H1 (cell line): ENCODE measurements around the gene TPBG. TPM values are rescaled to one million over a fixed set of nuclear protein-coding genes. Genes with fewer than 3 reads are reported as not detected.

Source experiments
- BACH1 ChIP-seq: IDR thresholded peaks from 2 replicates; pipeline ENCODE4 v1.6.1; 2012; ENCODE audit warnings: low read length, improper control_type of control experiment
- BRCA1 ChIP-seq: IDR thresholded peaks from 2 replicates; pipeline ENCODE4 v1.6.1; 2012; ENCODE audit warnings: low read depth, low read length, improper control_type of control experiment
- CHD1 ChIP-seq: IDR thresholded peaks from 2 replicates; pipeline ENCODE4 v1.6.1; 2012; ENCODE audit warnings: low read depth, low read length, improper control_type of control experiment
- CHD7 ChIP-seq: fragments of 300-600 bp; sonication (generic); IDR thresholded peaks from 2 replicates; pipeline ENCODE4 v1.7.1; 2012; ENCODE audit warnings: low read length, moderate library complexity, mild to moderate bottlenecking, inconsistent platforms; ENCODE audit not compliant: insufficient replicate concordance
- EP300 ChIP-seq, 2 experiments: IDR thresholded peaks; 1 replicate in 1 of 2; 2 replicates in 1 of 2; pipeline ENCODE4 v1.6.1; 2011 to 2012; ENCODE audit warnings: low read depth in 2 of 2, low read length in 2 of 2, mild to moderate bottlenecking in 2 of 2, borderline replicate concordance in 1 of 2, inconsistent platforms in 1 of 2, moderate library complexity in 1 of 2
- EZH2 ChIP-seq: fragments of 200-600 bp; sonication (generic); IDR thresholded peaks from 2 replicates; pipeline ENCODE4 v1.7.1; 2012; ENCODE audit warnings: low read depth, mild to moderate bottlenecking, moderate library complexity, low read length, inconsistent platforms; ENCODE audit not compliant: severe bottlenecking
- GABPA ChIP-seq: IDR thresholded peaks from 2 replicates; pipeline ENCODE4 v1.6.1; 2011; ENCODE audit warnings: mild to moderate bottlenecking, low read length, moderate library complexity, borderline replicate concordance; ENCODE audit not compliant: insufficient read depth
- KDM5A ChIP-seq: fragments of 200-600 bp; IDR thresholded peaks from 2 replicates; pipeline ENCODE4 v1.7.1; 2012; ENCODE audit warnings: mild to moderate bottlenecking, low read length, inconsistent platforms, mixed read lengths
- PHF8 ChIP-seq: fragments of 200-600 bp; sonication (generic); conservative IDR thresholded peaks from 2 replicates; pipeline ENCODE4 v1.7.1; 2012; ENCODE audit warnings: low read depth, mild to moderate bottlenecking, inconsistent platforms, low read length, moderate library complexity
- POLR2A ChIP-seq, 2 experiments: IDR thresholded peaks; 1 replicate in 1 of 2; 2 replicates in 1 of 2; pipeline ENCODE4 v1.6.1; 2011; ENCODE audit warnings: low read depth in 2 of 2, low read length in 2 of 2, mild to moderate bottlenecking in 2 of 2; ENCODE audit errors: control extremely low read depth in 1 of 2
- RBBP5 ChIP-seq: IDR thresholded peaks from 2 replicates; pipeline ENCODE4 v1.7.1; 2012; ENCODE audit warnings: low read depth, mild to moderate bottlenecking, inconsistent platforms, low read length, moderate library complexity, borderline replicate concordance
- RFX5 ChIP-seq: IDR thresholded peaks from 2 replicates; pipeline ENCODE4 v1.6.1; 2011; ENCODE audit warnings: low read depth, low read length, improper control_type of control experiment, borderline replicate concordance
- TEAD4 ChIP-seq: IDR thresholded peaks from 2 replicates; pipeline ENCODE4 v1.6.1; 2012; ENCODE audit warnings: low read depth, low read length, inconsistent platforms, mixed read lengths
- polyA plus RNA-seq, 7 experiments: library from polyadenylated mRNA; depleted of rRNA in 3 of 7; stranded (reverse) in 5 of 7; unstranded in 2 of 7; fragments of >200 nt in 5 of 7; fragments of 200-250 nt in 2 of 7; gene quantifications; 1 replicate in 5 of 7; 2 replicates in 1 of 7; 4 replicates in 1 of 7; pipeline versions ENCODE4 v1.2.1 to v1.2.3, GENCODE V29; 2011 to 2013; ENCODE audit warnings: missing spikeins in 2 of 7, mixed read lengths in 2 of 7
- total RNA-seq: library from RNA; stranded (reverse); fragmentation: NEBNext Ultra II Directional; extraction: Animal tissue kit (Norgen Biotek cat#: 25700); gene quantifications from 2 replicates; pipeline ENCODE4 v1.2.1, GENCODE V29; 2021

Gene TPBG
- total and polyA plus RNA-seq, 2 of the 8 experiments (the other 6 are each of a cell fraction or from before 2014, with no cell fraction given), result 28.4 to 33.6 TPM

- TF ChIP-seq CHD7 (no peak), BRCA1 (no peak), TEAD4 (no peak), KDM5A (no peak), EZH2 (no peak), CHD1 (no peak), BACH1 (no peak), POLR2A (IDR thresholded peaks at IDR 0.05; ENCODE audit: control extremely low read depth in 1 of 2, low read depth in 2 of 2, low read length in 2 of 2) (no peak), RFX5 (no peak), PHF8 (no peak), EP300 (IDR thresholded peaks at IDR 0.05; ENCODE audit: borderline replicate concordance in 1 of 2, low read depth in 2 of 2, low read length in 2 of 2) (no peak), GABPA (no peak), RBBP5 (no peak)
Observed at GRCh38 chr6:82372656-82373055, 9.0 kb downstream of the TPBG start (continued).
